AG04449 (cell line): ENCODE measurements around the gene ENG.

Experiments used
- CTCF ChIA-PET: fragments of 350-600 bp; formaldehyde crosslinking; extraction: SDS; loops from one replicate; lab custom pipeline; 2021; ENCODE audit warnings: antibody characterized with exemption; lab: Yijun Ruan, JAX
- POLR2A ChIA-PET: fragments of 400-600, 350-600 bp; formaldehyde crosslinking; extraction: SDS; loops from one replicate; lab custom pipeline; 2020; ENCODE audit warnings: antibody characterized with exemption, inconsistent platforms; lab: Yijun Ruan, JAX
- DNase-seq: peaks from one replicate; pipeline ENCODE4 v3.0.0-alpha.2; 2010; ENCODE audit warnings: low read depth, low spot score
- H3K4me3 ChIP-seq: 2 replicates; pipeline ENCODE4 v1.5.1; 2011; ENCODE audit warnings: low read depth, mild to moderate bottlenecking, control low read depth, low read length
- TF ChIP-seq, protein P1 (sequence below): IDR thresholded peaks from one replicate; pipeline ENCODE4 v1.5.1; 2011; ENCODE audit warnings: mild to moderate bottlenecking, moderate library complexity, low read length, control low read depth, inconsistent platforms; ENCODE audit not compliant: insufficient read depth; ENCODE audit errors: missing control alignments

Gene ENG

DNA sequence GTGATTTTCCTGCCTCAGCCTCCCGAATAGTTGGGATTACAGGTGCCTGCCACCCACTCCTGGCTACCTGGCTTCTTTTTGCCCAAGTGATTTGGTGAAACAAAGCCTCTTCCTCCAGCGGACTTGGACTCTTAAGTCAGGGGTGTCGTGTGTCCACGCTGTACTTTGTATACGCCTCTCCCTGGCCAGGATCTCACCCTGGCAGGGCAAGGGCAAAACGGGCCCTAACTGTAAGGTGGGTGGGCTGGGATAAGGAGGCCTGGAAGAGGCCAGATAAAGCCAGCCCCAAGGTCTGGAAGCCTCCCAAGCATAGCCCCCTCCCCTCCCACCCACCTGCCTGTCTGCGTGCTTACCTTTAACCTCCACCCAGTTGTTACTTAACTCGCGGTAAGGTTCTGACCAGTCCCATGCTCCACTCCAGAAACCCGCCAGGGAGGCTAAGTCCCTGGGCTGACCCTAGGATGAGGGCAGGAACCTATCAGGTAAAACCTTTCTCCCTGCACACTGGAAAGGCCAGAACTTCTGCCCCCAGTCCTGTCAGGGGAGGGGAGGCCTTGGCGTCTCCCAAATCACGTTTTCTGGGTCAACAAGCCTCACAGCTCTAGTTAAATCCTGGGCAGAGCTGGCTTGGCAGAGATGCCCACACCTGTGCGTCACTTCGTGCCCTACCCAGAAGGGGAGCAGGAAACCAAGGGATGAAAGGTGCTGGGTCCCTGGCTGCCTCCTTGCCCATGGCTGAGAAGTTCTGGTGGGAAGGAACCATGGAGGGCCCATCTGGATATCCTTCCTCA, 60.3 kb downstream of the ENG start:
- TF ChIP-seq, protein P1, sequence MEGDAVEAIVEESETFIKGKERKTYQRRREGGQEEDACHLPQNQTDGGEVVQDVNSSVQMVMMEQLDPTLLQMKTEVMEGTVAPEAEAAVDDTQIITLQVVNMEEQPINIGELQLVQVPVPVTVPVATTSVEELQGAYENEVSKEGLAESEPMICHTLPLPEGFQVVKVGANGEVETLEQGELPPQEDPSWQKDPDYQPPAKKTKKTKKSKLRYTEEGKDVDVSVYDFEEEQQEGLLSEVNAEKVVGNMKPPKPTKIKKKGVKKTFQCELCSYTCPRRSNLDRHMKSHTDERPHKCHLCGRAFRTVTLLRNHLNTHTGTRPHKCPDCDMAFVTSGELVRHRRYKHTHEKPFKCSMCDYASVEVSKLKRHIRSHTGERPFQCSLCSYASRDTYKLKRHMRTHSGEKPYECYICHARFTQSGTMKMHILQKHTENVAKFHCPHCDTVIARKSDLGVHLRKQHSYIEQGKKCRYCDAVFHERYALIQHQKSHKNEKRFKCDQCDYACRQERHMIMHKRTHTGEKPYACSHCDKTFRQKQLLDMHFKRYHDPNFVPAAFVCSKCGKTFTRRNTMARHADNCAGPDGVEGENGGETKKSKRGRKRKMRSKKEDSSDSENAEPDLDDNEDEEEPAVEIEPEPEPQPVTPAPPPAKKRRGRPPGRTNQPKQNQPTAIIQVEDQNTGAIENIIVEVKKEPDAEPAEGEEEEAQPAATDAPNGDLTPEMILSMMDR: no peak
- ChIA-PET CTCF (interaction anchor here (1.2 to 1.9 kb wide), 3 partner anchors 8 to 75 kb away, joined by 4 to 12 read pairs (median 6); partner anchors contain the start of genes FPGS and TOR2A), POLR2A (interaction anchor here (1.5 kb wide), 1 partner anchor 9 kb away, joined by 7 read pairs; the partner anchor contains the start of gene FPGS)
- no peak overlapping the region for H3K4me3 ChIP-seq
- DNase-seq: no peak

DNA sequence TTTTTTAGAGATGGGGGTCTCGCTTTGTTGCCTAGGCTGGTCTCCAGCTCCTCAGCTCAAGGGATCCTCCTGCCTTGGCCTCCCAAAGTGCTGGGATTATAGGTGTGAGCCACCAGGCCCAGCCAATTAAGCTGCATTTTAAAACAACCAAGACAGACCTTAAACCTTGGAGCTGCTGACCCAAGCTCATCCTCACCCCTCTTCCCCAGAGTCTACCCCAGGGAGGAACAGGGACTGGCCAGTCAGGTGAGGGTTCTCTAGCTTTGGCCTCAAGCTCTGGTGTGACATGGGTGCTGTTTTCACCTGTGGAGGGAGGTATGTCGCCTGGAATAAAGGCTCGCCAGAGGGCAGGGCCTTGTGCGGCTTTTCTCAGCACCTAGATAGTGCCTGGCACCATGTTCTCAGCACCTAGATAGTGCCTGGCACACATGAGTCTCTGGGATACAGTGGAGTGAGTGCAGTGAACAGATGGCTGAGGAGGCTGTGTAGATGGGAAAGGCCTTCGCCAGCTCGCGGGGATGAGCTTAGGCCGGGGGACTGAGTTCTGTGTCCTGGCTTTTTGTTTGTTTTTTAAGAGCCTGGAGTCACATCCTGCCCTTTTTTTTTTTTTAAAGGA, 61.3 kb downstream of the ENG start:
- ChIA-PET CTCF (interaction anchor here (1.3 to 1.9 kb wide), 6 partner anchors 9 to 128 kb away, joined by 3 to 12 read pairs (median 8); partner anchors contain the start of genes FPGS and TOR2A), POLR2A (interaction anchor here (1.5 kb wide), 1 partner anchor 10 kb away, joined by 7 read pairs; the partner anchor contains the start of gene FPGS)
- DNase-seq: no peak
- TF ChIP-seq, protein P1: no peak
- no peak overlapping the region for H3K4me3 ChIP-seq

DNA sequence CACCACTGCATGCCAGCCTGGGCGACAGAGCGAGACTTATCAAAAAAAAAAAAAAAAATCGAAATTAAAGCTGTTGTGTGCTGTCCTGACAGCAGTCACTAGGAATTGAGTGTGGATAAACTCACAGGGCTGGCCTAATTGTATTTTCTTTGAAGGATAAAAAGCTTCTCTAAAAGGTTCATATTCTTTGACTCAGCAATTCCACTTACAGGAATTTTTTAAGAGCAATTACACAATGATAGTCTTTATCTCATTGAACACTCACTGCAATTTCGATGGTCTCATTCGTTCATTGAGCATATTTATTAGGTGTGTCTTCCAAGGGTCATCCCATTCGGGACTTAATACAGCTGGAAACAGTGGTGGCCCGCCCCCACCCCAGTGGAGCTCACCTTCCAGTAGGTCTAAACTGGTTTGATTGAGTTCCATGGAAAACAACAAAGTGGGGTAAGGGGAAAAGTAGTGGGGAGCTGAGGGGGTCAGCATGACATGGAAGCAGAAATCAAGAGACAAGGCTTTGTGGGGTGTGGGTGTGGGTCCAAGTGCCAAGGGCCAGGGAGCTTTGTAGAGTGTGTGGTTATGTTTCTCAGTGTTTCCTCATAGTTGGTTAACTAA, 61.9 kb downstream of the ENG start:
- POLR2A ChIA-PET: interaction anchor here (0.6 to 1.5 kb wide), 4 partner anchors 11 to 179 kb away, joined by 3 to 7 read pairs (median 3); partner anchors contain the start of gene FPGS
- no peak for DNase-seq
- H3K4me3 ChIP-seq: no peak overlapping the region
- CTCF ChIA-PET: interaction anchor here (0.6 to 1.9 kb wide), 7 partner anchors 10 to 275 kb away, joined by 3 to 12 read pairs (median 6); partner anchors contain the start of genes FPGS and TOR2A
- TF ChIP-seq, protein P1: no peak

DNA sequence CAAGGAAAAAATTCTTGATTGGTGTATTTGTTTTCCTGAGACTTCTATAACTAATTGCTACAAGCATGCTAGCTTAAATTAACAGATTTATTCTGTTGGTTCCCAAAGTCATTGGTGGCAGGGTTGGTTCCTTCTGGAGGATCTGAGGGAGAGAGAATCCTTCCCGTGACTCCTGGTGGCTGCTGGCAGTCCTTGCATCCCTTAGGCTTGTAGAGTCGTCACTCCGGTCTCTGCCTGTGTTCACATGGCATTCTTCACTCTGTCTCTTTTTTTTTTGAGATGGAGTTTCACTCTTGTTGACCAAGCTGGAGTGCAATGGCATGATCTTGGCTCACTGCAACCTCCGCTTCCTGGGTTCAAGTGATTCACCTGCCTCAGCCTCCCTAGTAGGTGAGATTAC, 63.4 kb downstream of the ENG start:
- no peak overlapping the region for H3K4me3 ChIP-seq
- no peak for DNase-seq
- ChIA-PET CTCF (no interaction called here), POLR2A (no interaction called here)
- TF ChIP-seq, protein P1: no peak

DNA sequence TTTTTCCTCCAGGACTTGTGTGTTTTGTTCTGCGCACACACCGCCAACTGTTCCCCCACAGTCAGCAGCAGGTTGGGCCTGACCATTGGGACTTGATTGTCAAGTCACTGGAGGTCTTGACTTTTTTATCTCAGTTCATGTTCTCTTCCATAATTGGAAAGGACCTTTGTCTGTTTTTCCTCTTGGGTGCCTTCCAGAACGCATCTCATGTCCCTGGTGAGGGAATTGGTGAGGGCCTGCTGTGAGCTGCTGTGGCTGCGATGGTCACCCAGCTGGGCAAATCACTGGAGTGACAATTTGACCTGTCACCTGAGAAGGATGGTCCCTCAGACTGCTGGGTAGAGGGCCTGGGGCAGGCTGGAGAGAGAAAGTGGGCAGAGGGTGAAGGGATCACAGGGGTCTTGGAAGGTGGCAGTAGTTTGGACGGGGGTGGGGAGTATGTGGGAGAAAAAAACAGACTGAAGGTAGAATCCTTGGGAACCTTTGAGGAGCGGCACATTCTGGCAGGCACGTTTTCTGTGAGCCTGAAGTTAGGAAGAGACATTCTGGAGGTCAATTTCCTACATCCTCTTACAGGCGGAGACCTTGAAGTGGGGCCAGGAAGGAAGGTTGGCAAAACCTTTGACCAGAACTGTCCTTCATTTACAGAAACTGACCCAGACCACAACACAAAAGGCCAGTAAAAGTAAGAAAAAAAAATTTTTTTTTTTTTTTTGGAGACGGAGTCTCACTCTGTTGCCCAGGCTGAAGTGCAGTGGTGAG, 64.2 kb downstream of the ENG start:
- ChIA-PET POLR2A (no interaction called here), CTCF (interaction anchor here (1.1 to 6.1 kb wide), 2 partner anchors 81 to 131 kb away, joined by 7 to 76 read pairs; no protein-coding TSS in a partner anchor)

More for the DNA sequence above, 64.2 kb downstream of the ENG start:
- TF ChIP-seq, protein P1: no peak
- DNase-seq: no peak
- H3K4me3 ChIP-seq: no peak overlapping the region
